HepG2 (cell line): ENCODE measurements around the gene CST5. TPM values are rescaled to one million over a fixed set of nuclear protein-coding genes. Genes with fewer than 3 reads are reported as not detected.

ENCODE experiments used
- ATAC-seq: fragments of 200-7000 bp; cut with Tn5 transposase; 3 replicates; pipeline ENCODE4 v1.9.1; 2020; ENCODE audit warnings: mild to moderate bottlenecking, moderate library complexity
- BruUV-seq: library from RNA; stranded (reverse); fragments of 400-500 nt; replicated peaks from 2 replicates; lab custom pipeline; 2021; lab: Mats Ljungman, UMichigan
- CTCF ChIA-PET: fragments of 300-600 bp; formaldehyde crosslinking; extraction: SDS; loops from one replicate; lab custom pipeline; 2021; ENCODE audit warnings: low total read pairs, inconsistent platforms, low intra/inter-chr PET ratio; lab: Yijun Ruan, JAX
- POLR2A ChIA-PET: fragments of 350-600 bp; sonication (Branson Sonifier 250); formaldehyde crosslinking; loops from one replicate; lab custom pipeline; 2020; ENCODE audit warnings: antibody characterized with exemption, inconsistent platforms; lab: Yijun Ruan, JAX
- DNase-seq: peaks from one replicate; pipeline ENCODE4 v3.0.0-alpha.2; 2015; ENCODE audit warnings: low spot score
- FAIRE-seq: peaks from 3 replicates; lab custom pipeline; 2011; peaks lifted over from hg19 to GRCh38; lab: Jason Lieb, UNC
- H2AFZ ChIP-seq: one replicate; pipeline ENCODE4 v1.6.1; 2011; ENCODE audit warnings: low read length, inconsistent platforms
- H3K27ac ChIP-seq: fragments of 300-600 bp; 3 replicates; pipeline ENCODE4 v1.8.0; 2011; ENCODE audit warnings: mixed run types, mild to moderate bottlenecking, mixed read lengths, low read length, inconsistent platforms; ENCODE audit not compliant: insufficient read depth; ENCODE audit errors: extremely low read length
- H3K27me3 ChIP-seq, 2 experiments: fragments of 200-600 bp in 1 of 2; 2 replicates in 1 of 2; 3 replicates in 1 of 2; pipeline versions ENCODE4 v1.6.0 to v1.8.0; 2011; ENCODE audit warnings: low read length in 2 of 2, mild to moderate bottlenecking in 2 of 2, moderate library complexity in 2 of 2, inconsistent platforms in 1 of 2; ENCODE audit not compliant: insufficient read depth in 2 of 2, control insufficient read depth in 1 of 2
- H3K36me3 ChIP-seq, 2 experiments: fragments of 200-600 bp in 1 of 2; replicated peaks in 1 of 2; 2 replicates in 1 of 2; 3 replicates in 1 of 2; pipeline versions ENCODE4 v1.5.1 to v1.8.0; 2011; ENCODE audit warnings: low read length in 2 of 2, inconsistent platforms in 1 of 2; ENCODE audit not compliant: insufficient read depth in 2 of 2, control insufficient read depth in 1 of 2
- H3K4me1 ChIP-seq: 2 replicates; pipeline ENCODE4 v1.5.1; 2012; ENCODE audit warnings: low read length, inconsistent platforms; ENCODE audit not compliant: insufficient read depth
- H3K4me2 ChIP-seq: 2 replicates; pipeline ENCODE4 v1.6.0; 2011; ENCODE audit warnings: low read depth, low read length, inconsistent platforms
- H3K4me3 ChIP-seq, 3 experiments: fragments of 200-600 bp in 1 of 3; sonication (generic), shearing (Covaris generic) in 1 of 3; replicated peaks in 1 of 3; 2 replicates each; pipeline ENCODE4 v1.5.1; 2011 to 2016; ENCODE audit warnings: low read length in 3 of 3, inconsistent platforms in 2 of 3, low read depth in 2 of 3, mild to moderate bottlenecking in 2 of 3, control low read depth in 1 of 3, mixed read lengths in 1 of 3; ENCODE audit not compliant: insufficient read depth in 1 of 3
- H3K79me2 ChIP-seq: one replicate; pipeline ENCODE4 v1.6.1; 2011; ENCODE audit warnings: low read length, inconsistent platforms; ENCODE audit not compliant: insufficient read depth
- H3K9ac ChIP-seq: 2 replicates; pipeline ENCODE4 v1.6.0; 2011; ENCODE audit warnings: mild to moderate bottlenecking, low read depth, low read length, inconsistent platforms; ENCODE audit not compliant: insufficient read depth
- H3K9me3 ChIP-seq: 2 replicates; pipeline ENCODE4 v1.5.1; 2012; ENCODE audit warnings: mild to moderate bottlenecking, low read length
- H4K20me1 ChIP-seq: 2 replicates; pipeline ENCODE4 v1.6.0; 2011; ENCODE audit warnings: inconsistent platforms, mild to moderate bottlenecking, low read length, moderate library complexity; ENCODE audit not compliant: insufficient read depth
- CC2D1A ChIP-seq: sonication (generic); formaldehyde crosslinking; IDR thresholded peaks from 2 replicates; pipeline ENCODE4 v1.8.1; 2023; ENCODE audit warnings: mild to moderate bottlenecking, missing genetic modification reagents
- CENPT ChIP-seq: sonication (generic); formaldehyde crosslinking; IDR thresholded peaks from 2 replicates; pipeline ENCODE4 v1.8.0; 2022; ENCODE audit warnings: low read depth, mild to moderate bottlenecking, moderate library complexity, missing genetic modification reagents
- HDAC6 ChIP-seq: fragments of 200-600 bp; sonication (generic); IDR thresholded peaks from 2 replicates; pipeline ENCODE4 v1.7.0; 2017; ENCODE audit warnings: mild to moderate bottlenecking, antibody characterized with exemption, low read length, low read depth
- NCOA5 ChIP-seq: sonication (generic); formaldehyde crosslinking; IDR thresholded peaks from 2 replicates; pipeline ENCODE4 v1.4.0; 2020; ENCODE audit warnings: missing genetic modification reagents
- ZNF615 ChIP-seq: sonication (generic); formaldehyde crosslinking; IDR thresholded peaks from 2 replicates; pipeline ENCODE4 v1.5.0; 2020; ENCODE audit warnings: mild to moderate bottlenecking, missing genetic modification reagents, borderline replicate concordance
- ZNF709 ChIP-seq: sonication (generic); formaldehyde crosslinking; IDR thresholded peaks from 2 replicates; pipeline ENCODE4 v1.5.0; 2020; ENCODE audit warnings: mild to moderate bottlenecking, missing genetic modification reagents
- WGBS: methylation state at CpG from one replicate; pipeline ENCODE4 v1.1.6; 2017; ENCODE audit warnings: low lambda C conversion rate; 5-methylcytosine and 5-hydroxymethylcytosine counted together
- in situ Hi-C: cut with HindIII; loops from 2 replicates; pipeline ENCODE4 v1.10.0; 2017; ENCODE audit warnings: low pct_unique_long_range_greater_than_20kb; ENCODE audit not compliant: extremely low pct_ligation_motif_present
- intact Hi-C: fragments of 100-400 bp; cut with micrococcal nuclease; formaldehyde crosslinking; loops from one replicate; pipeline ENCODE4 v1.10.0; 2022; ENCODE audit not compliant: unreplicated experiment
- polyA plus RNA-seq, 8 experiments: library from polyadenylated mRNA; depleted of rRNA in 3 of 8; stranded (reverse) in 7 of 8; unstranded in 1 of 8; fragments of >200 nt; fragmentation: Illumina TruSeq in 4 of 8; extraction: Trizol in 4 of 8; gene quantifications; 2 replicates each; pipeline versions ENCODE4 v1.2.1 to v1.2.3, GENCODE V29; 2011 to 2016; ENCODE audit warnings: low read depth in 4 of 8, missing spikeins in 1 of 8, mixed read lengths in 1 of 8; ENCODE audit not compliant: insufficient read depth in 1 of 8
- total RNA-seq, 5 experiments: library from RNA; depleted of rRNA; stranded (reverse); fragments of >200 nt; fragmentation: Illumina TruSeq; extraction: Trizol; gene quantifications; 2 replicates each; pipeline ENCODE4 v1.2.3, GENCODE V29; 2016; ENCODE audit warnings: low read depth in 1 of 5
- TF ChIP-seq, protein P1 (sequence below): sonication (generic); formaldehyde crosslinking; conservative IDR thresholded peaks from 2 replicates; pipeline ENCODE4 v1.8.0; 2022; ENCODE audit warnings: low read depth, missing genetic modification reagents
- TF ChIP-seq, protein P2 (sequence below): IDR thresholded peaks from 2 replicates; pipeline ENCODE4 v1.6.1; 2016; ENCODE audit warnings: low read depth
- TF ChIP-seq, protein P3 (sequence below): sonication (generic); formaldehyde crosslinking; IDR thresholded peaks from 2 replicates; pipeline ENCODE4 v1.4.0; 2020; ENCODE audit warnings: low read depth, mild to moderate bottlenecking, missing genetic modification reagents

CST5 gene
- total and polyA plus RNA-seq, 2 of the 13 experiments (the other 11 are each of a cell fraction or from before 2014, with no cell fraction given) = 0.16 TPM; not detected in 1

DNA sequence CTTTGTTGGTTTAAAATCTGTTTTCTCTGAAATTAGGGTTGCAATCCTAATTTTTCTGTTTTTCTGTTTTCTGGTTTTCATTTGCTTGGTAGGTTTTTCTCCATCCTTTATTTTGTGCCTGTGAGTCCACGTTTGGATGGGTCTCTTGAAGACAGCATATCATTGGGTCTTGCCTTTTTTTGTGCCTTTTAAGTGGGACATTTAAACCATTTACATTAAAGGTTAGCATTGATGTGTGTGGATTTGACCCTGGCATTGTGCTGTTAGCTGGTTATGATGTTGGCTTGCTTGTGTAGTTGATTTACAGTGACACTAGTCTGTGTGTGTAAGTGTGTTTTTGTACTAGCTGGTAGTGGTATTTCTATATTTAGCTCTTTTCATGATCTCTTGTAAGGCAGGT is 28.0 kb upstream of the CST5 start:
- no peaks in the 10 kb centered on the region for H3K79me2 ChIP-seq
- peaks cover 2% of the 10 kb centered on the region; the same call in 1 of the 2 replicates for H3K4me1 ChIP-seq
- no peak for TF ChIP-seq HDAC6
- TF ChIP-seq, protein P1, sequence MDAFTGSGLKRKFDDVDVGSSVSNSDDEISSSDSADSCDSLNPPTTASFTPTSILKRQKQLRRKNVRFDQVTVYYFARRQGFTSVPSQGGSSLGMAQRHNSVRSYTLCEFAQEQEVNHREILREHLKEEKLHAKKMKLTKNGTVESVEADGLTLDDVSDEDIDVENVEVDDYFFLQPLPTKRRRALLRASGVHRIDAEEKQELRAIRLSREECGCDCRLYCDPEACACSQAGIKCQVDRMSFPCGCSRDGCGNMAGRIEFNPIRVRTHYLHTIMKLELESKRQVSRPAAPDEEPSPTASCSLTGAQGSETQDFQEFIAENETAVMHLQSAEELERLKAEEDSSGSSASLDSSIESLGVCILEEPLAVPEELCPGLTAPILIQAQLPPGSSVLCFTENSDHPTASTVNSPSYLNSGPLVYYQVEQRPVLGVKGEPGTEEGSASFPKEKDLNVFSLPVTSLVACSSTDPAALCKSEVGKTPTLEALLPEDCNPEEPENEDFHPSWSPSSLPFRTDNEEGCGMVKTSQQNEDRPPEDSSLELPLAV = no peak
- no peak for TF ChIP-seq CENPT (CRISPR knock-in tag)
- TF ChIP-seq, protein P2, sequence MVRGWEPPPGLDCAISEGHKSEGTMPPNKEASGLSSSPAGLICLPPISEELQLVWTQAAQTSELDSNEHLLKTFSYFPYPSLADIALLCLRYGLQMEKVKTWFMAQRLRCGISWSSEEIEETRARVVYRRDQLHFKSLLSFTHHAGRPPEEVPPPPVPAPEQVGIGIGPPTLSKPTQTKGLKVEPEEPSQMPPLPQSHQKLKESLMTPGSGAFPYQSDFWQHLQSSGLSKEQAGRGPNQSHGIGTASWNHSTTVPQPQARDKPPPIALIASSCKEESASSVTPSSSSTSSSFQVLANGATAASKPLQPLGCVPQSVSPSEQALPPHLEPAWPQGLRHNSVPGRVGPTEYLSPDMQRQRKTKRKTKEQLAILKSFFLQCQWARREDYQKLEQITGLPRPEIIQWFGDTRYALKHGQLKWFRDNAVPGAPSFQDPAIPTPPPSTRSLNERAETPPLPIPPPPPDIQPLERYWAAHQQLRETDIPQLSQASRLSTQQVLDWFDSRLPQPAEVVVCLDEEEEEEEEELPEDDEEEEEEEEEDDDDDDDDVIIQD = no peak
- TF ChIP-seq, protein P3, sequence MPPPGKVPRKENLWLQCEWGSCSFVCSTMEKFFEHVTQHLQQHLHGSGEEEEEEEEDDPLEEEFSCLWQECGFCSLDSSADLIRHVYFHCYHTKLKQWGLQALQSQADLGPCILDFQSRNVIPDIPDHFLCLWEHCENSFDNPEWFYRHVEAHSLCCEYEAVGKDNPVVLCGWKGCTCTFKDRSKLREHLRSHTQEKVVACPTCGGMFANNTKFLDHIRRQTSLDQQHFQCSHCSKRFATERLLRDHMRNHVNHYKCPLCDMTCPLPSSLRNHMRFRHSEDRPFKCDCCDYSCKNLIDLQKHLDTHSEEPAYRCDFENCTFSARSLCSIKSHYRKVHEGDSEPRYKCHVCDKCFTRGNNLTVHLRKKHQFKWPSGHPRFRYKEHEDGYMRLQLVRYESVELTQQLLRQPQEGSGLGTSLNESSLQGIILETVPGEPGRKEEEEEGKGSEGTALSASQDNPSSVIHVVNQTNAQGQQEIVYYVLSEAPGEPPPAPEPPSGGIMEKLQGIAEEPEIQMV = no peak
- TF ChIP-seq CC2D1A = no peak
- TF ChIP-seq ZNF615 (CRISPR knock-in tag) = no peak
- TF ChIP-seq ZNF709 (CRISPR knock-in tag) = no peak
- no peak for TF ChIP-seq NCOA5 (CRISPR knock-in tag)
- H3K9ac ChIP-seq = no peak overlapping the region
- H4K20me1 ChIP-seq = no peaks in the 10 kb centered on the region
- H3K36me3 ChIP-seq = no peaks in the 10 kb centered on the region
- no peak overlapping the region for H3K4me2 ChIP-seq
- no TSS peak for BruUV-seq
- peaks cover 13% of the 10 kb centered on the region for H3K9me3 ChIP-seq
- CTCF ChIA-PET = no interaction called here
- FAIRE-seq (no peak), ATAC-seq (no peak), DNase-seq (no peak)
- in situ Hi-C loops = no loop called here
- H3K27me3 ChIP-seq = 0 out of 5 replicates have a peak, but pooled peaks cover 0 to 11% of the 10 kb centered on the region in 2 experiments
- WGBS = 0% methylated on average over 1 of the region's 1 CpG
- H3K27ac ChIP-seq = no peak overlapping the region
- POLR2A ChIA-PET = no interaction called here
- H2AFZ ChIP-seq = no peak overlapping the region
- no peak overlapping the region for H3K4me3 ChIP-seq
- intact Hi-C loops = no loop called here
